ENCODE measurements around the gene FILIP1.

FILIP1 gene

DNA sequence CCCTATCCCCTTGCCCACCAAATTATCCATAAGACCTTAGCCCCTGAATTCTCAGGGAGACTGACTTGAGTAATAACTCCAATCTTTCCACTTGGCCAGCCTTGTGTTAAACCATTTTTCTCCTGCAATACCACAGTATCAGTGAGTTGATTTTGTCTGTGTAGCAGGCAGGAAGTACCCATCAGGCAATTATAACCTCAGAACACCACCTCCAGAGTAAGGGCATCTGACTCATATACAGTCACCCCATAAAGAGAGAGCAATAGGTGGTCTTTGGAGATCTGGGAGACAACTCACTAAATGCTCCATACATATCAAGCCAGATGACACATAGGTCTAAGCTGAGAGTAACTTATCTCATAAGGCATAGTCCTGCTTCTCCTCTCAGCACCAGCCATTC, 83.7 kb downstream of the FILIP1 start:
- no peak overlapping the region for H3K4me3 ChIP-seq (ENCODE audit: low read length)
- no peak for TF ChIP-seq ZNF274 (IDR thresholded peaks at IDR 0.05; ENCODE audit: low read depth, low read length)

DNA sequence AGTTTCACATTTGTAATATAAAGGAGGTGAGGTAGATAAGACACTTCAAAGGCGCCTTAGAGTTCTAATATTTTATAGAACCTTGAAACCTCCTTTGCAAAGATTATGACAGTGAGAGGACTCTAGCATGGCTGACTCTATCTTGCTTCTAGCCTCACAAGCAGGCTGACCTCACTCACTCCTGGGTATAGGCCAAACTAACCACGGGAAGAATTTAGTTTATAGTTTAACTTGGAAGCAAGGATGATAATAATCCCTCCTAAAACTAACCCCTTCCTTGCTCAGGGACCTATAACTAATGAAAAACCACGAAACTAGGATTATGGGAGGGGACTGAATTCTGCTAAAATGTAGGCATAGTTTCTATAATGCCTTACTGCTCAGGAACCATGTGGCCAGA, 84.3 kb downstream of the FILIP1 start:
- no peak overlapping the region for H3K4me3 ChIP-seq (ENCODE audit: low read length)
- no peak for TF ChIP-seq ZNF274 (IDR thresholded peaks at IDR 0.05; ENCODE audit: low read depth, low read length)

DNA sequence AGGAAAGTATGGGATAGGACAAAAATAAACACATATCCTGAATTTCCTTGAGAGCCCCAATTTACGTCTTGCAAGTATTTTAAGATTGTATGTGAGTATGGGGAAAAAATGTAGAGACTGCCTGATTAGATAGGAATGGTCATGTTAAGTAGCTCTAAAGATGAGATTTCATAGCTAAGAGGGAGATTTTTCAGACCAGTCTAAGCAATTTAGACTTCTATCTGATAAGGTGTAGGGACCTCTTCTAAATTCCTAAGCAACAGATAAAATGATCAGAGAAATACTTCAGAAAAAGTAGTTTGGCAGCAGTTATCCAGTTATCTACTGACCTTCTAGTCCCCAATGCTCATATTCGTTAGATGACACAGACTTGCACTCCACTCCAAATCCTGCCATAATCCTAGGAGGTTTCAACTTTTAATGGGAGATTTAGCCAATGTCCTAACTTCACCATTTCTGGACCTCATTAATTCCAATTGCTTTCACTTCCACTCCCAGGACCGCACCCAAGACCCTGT, 90.0 kb downstream of the FILIP1 start:
- H3K4me3 ChIP-seq (ENCODE audit: low read length): no peak overlapping the region
- no peak for TF ChIP-seq ZNF274 (IDR thresholded peaks at IDR 0.05; ENCODE audit: low read depth, low read length)

DNA sequence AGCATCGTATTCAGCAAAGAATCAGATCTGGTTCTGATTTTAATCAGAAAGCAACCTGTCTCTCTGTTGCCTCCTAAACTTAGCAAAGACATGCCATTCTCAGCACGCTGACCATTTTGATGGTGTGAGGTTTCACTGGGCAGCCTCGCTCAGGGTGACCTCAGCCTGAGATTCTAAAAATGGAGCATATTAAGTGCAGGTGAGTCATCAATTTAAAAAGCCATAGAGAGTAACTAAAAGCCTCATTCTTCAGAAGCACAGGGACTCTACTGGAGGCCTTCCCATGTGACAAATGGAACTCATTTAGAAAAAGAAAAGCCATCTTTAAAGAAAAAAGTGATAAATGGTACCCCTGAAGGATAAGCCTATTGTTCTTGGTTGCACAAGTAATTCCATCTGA, 91.3 kb downstream of the FILIP1 start:
- TF ChIP-seq ZNF274 (IDR thresholded peaks at IDR 0.05; ENCODE audit: low read depth, low read length): no peak
- H3K4me3 ChIP-seq (ENCODE audit: low read length): no peak overlapping the region

DNA sequence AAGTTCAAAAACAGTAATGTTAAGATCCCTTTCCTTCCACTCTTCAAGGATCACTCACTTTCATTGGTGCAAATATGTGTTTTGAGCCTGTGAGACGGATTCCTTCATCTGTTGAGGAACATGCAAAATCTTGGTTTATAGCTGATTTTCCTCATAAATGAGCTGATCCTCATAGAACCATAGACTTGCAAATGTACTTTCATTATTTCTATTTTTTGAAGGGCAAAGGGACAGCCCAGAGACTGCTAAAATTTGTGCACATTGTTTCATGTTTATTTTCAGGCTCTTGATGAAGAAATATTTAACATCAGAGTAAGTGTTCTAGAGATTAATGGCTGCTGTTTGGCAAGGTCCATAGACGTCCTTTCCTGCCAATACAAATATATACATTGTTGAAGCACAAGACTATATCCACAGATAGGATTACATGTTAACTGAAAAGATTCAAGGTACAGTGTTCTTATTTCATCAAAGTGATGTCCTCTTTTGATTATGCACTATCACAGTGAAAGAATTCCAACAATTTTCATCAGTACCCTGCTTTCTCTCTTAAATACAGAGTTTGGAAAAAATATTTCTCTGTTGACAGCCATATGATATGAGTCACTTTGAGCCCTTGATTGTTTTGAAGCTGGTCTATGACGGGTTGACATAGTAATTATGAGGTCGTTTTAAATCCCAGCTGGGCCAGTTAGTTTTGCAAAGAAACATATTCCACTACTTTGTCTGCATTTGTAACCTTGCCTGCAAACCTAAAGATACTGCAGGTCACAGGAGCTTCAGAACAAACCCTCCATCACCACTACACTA, 95.7 kb downstream of the FILIP1 start:
- TF ChIP-seq ZNF274 (IDR thresholded peaks at IDR 0.05; ENCODE audit: low read depth, low read length): no peak
- no peak overlapping the region for H3K4me3 ChIP-seq (ENCODE audit: low read length)

DNA sequence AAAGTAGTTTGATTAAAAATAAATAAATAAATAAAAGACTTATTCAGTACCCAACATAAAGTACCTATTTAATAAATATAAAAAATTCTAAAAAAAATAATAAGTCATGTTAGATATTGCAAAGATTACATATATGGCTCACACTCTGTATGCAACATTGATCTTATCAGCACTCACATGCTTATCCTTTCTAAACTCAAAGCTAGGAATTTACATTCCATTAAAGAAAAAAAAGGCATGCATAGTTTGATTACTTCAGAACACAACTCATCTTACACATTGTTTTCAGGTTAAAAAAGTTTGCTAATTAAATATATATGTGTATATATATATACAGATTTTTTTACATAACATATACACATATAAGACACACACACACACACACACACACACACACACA, 96.4 kb downstream of the FILIP1 start:
- no peak for TF ChIP-seq ZNF274 (IDR thresholded peaks at IDR 0.05; ENCODE audit: low read depth, low read length)
- no peak overlapping the region for H3K4me3 ChIP-seq (ENCODE audit: low read length)

DNA sequence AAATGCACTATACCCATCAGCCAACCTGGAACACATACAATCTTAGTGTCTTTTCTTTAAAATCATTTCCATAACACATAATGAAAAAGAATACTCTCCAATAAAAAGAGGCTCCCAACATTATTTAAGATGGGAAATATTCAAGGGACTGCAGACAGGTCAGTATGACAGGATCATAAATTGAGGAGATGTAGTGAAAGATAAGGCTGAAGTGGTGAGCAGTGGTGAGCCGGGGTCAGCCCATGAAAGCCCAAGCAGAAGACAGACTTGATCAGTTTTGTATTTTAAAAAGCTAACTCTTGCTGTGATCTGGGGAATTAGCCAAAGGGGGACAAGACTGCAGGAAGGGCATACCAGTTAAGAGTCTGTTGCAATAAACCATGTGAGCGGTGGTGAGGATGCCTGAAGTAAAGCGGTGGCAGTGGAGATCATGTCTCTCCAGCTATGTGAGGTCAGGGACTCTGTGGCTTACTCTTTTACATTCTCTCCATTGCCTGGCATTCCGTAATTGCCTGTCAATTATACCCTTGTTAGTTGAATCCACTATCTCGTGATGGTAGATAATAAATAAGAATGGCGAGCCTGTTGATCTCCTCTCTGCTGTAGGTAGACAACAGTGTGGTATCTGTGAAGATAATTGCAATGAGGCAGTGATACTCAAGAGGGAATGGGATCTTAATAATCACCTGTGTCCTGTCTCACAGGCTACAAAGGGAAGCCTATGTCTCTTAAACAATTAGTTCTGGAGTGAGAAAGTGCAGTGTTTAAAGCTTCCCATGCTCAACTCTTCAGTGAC, 97.4 kb downstream of the FILIP1 start:
- no peak overlapping the region for H3K4me3 ChIP-seq (ENCODE audit: low read length)
- no peak for TF ChIP-seq ZNF274 (IDR thresholded peaks at IDR 0.05; ENCODE audit: low read depth, low read length)

DNA sequence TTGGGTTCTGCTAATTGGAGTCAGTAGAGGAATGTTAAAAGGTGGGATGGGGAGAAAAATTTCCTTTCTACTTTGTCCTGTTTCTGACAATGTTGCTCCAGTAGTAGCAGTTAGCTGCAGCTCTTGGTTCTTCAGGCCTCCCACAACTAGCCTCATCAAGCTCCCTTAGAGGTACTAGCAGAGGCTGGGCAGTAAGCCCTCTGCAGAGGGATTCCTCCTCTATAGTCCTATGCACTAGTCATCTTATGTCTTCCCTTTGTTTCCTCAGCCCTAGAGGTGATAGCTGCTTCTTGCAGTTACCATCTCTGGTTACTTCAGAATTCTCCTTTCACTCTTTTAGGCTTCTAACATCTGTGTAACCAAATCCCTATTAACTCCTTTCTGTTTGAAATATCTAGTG, 99.8 kb downstream of the FILIP1 start:
- H3K4me3 ChIP-seq (ENCODE audit: low read length): no peak overlapping the region
- no peak for TF ChIP-seq ZNF274 (IDR thresholded peaks at IDR 0.05; ENCODE audit: low read depth, low read length)

DNA sequence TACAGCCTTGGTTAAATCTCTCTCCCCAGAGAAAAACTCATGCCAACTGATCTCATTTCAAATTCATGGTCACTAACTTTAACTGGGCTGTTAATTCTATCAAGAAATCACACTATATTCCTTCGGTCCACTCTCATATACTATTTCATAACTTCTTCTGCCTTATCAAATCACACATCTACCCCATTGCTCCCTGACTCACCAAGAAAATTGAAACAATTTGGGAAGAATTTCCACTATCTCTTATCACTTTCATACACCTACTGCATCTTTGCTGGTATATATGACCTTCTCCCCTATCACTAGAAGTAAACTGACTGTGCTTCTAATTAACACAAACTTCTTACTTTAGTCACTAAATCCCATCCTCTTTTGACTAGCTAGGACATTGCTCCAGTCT, 102.3 kb downstream of the FILIP1 start:
- H3K4me3 ChIP-seq (ENCODE audit: low read length): no peak overlapping the region
- TF ChIP-seq ZNF274 (IDR thresholded peaks at IDR 0.05; ENCODE audit: low read depth, low read length): no peak

DNA sequence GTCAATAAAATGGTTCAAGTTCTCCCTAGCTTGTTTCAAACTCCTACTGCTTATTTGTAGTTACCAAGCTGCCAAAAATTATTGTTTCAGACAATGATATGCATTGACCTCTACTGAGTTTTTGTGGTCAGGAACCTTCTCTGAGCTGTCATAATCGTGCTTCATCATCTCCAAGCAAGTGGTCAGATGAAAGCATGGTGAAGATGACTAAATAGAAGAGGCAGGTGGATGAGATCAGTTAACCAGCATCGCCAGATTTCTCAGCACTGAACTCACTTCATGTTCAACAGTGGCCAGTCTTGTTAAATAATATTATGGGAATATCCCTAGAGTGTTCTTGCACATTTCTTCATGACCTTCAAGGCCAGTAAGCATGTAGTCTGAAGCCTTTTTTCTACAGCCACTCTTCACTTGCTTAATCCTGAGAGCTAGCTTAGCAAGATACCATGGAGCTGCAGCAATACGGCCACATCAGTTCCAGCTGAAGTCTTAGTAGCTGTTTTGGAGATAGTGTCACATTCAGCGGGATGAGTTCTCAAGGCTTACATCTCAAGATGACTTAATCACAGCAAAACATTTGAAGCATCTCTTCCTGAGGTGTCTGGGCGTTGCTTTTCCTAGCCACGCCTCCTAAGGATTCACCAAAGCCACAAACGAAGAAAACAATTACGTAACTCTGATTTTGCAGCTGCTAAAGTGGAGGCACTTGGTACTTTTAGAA, 107.4 kb downstream of the FILIP1 start:
- no peak overlapping the region for H3K4me3 ChIP-seq (ENCODE audit: low read length)
- no peak for TF ChIP-seq ZNF274 (IDR thresholded peaks at IDR 0.05; ENCODE audit: low read depth, low read length)

DNA sequence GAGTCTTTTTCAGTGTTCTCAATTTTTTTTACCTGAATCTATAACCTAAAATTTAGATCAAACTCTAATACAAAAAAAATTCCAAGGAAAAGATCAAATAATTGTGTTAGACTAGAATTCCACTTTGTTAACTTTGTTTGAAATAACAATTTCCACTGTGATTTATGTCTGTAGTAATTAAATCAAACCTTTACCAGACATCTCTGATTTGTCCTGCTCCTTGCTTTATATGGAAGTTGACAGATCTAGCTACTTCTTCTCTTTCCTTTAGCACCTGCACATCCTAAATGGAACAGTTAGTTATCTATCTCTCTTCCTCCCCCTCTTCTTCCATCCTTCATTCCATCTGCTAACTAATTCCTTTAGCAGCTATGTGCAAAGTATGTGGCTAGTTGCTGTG, 109.5 kb downstream of the FILIP1 start:
- no peak for TF ChIP-seq ZNF274 (IDR thresholded peaks at IDR 0.05; ENCODE audit: low read depth, low read length)
- H3K4me3 ChIP-seq (ENCODE audit: low read length): no peak overlapping the region

DNA sequence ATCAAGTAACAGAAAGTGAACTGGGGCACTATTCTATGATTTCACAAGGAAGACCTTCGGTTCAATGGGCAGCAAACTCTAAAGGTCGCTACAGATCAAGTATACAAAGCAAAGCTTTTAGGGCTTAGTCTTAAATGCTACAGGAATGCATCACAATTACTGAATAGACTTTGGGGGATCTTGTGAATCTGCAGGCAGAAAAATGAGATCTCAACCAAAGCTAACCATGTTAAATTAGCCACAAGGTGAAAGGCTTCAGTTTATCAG, 111.0 kb downstream of the FILIP1 start:
- no peak for TF ChIP-seq ZNF274 (IDR thresholded peaks at IDR 0.05; ENCODE audit: low read depth, low read length)
- no peak overlapping the region for H3K4me3 ChIP-seq (ENCODE audit: low read length)

DNA sequence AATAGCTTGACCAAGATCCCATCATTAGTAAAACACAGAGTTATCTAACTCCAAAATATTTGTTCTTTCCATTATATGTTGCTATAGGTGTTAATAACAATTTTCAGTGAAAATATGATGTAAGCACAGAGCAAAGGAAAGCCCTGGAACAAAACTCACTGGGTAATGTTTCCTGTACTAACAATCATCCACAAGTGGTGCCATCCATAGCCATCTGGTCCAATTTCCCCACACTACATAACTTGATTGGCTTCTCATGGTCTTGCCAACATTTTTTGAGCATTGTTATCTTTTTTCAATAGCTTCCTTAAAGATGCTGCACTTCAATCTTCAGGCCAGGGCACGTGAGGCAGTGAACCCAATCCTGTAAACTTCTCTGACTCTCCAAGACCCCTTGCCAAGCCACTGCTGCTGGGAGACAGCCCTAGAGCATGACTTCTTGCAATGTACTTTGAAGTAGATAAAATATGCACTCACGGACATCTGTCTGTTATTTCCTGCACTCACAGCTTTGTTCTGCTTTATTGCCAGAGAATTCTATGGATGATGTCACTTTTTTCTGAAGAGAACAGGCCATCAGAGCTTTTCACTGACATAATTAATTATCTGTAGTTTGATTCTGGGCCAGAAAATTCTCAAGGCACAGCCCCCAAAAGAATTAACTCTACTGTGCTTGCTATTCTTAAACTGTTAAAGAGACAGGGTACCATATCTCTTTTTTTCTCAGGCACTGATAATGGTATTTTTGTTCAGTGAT, 111.5 kb downstream of the FILIP1 start:
- no peak overlapping the region for H3K4me3 ChIP-seq (ENCODE audit: low read length)
- TF ChIP-seq ZNF274 (IDR thresholded peaks at IDR 0.05; ENCODE audit: low read depth, low read length): no peak

DNA sequence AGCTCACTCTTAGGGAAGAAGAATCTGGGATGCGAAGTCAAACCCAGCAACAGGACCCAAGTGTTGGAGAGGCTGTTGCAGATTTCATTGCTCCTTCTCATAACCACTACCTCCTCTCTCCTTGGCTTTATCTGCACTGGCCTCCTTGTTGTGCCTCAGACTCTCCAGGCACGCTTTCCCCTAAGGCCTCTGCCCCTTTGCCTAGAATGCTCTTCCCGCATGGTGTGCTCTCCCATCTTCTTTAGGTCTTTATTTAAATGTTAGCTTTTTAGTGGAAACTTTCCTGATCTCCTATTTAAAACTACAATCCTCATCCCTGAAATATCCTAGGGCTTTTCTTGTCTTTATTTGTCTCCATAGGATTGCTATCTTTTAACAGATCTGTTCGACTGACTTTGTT, 114.1 kb downstream of the FILIP1 start:
- H3K4me3 ChIP-seq (ENCODE audit: low read length): no peak overlapping the region
- no peak for TF ChIP-seq ZNF274 (IDR thresholded peaks at IDR 0.05; ENCODE audit: low read depth, low read length)
